ENCODE measurements around the gene SASH1. TPM values are rescaled to one million over a fixed set of nuclear protein-coding genes. Genes with fewer than 3 reads are reported as not detected.

The SASH1 gene
- total RNA-seq, 1 donor from 2014 or later, result 28.7 TPM

GRCh38 chr6:148465011-148465335 is 122.3 kb downstream of the SASH1 start:
- peak overlapping the region; percentile 64 for H3K27ac Mint-ChIP-seq
- no peaks in the 10 kb centered on the region for H3K9me3 Mint-ChIP-seq
- no peaks in the 10 kb centered on the region for H3K36me3 Mint-ChIP-seq
- H3K4me1 Mint-ChIP-seq, result peaks cover 35% of the 10 kb centered on the region
- no peaks in the 10 kb centered on the region for H3K27me3 Mint-ChIP-seq (ENCODE audit: low read depth)
- peak; percentile 17 for TF ChIP-seq CTCF (IDR thresholded peaks at IDR 0.05; ENCODE audit: unreplicated experiment)
- no peak overlapping the region for H3K4me3 Mint-ChIP-seq
- no peak for DNase-seq (ENCODE audit: low spot score in 2 of 2, unreplicated experiment in 2 of 2)

DNA sequence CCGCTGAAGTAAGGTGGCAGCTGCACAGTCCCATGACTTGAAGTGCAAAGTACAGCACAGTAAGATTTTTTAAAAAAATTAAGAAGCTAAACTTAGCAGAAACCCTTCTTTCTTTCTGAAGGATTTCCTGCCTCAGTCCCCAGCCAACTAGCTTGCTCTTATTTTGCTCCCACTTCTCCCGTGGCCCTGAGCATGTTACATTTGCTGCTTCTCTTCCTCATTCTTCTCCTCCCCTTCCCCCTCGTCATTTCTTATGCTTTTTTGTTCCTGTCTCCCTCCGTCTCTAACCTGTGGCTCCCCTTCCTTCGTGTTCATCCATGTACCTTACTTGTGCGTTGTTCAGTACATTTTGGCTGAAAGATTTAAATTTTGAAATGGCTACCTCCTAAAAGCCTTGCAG is 123.0 kb downstream of the SASH1 start:
- Mint-ChIP-seq H3K27me3 (ENCODE audit: low read depth) (no peaks in the 10 kb centered on the region), H3K4me3 (no peak overlapping the region), H3K36me3 (no peaks in the 10 kb centered on the region), H3K4me1 (peaks cover 35% of the 10 kb centered on the region), H3K27ac (peak overlapping the region; percentile 43), H3K9me3 (no peaks in the 10 kb centered on the region)
- no peak for DNase-seq (ENCODE audit: low spot score in 2 of 2, unreplicated experiment in 2 of 2)
- TF ChIP-seq CTCF (IDR thresholded peaks at IDR 0.05; ENCODE audit: unreplicated experiment), result no peak

DNA sequence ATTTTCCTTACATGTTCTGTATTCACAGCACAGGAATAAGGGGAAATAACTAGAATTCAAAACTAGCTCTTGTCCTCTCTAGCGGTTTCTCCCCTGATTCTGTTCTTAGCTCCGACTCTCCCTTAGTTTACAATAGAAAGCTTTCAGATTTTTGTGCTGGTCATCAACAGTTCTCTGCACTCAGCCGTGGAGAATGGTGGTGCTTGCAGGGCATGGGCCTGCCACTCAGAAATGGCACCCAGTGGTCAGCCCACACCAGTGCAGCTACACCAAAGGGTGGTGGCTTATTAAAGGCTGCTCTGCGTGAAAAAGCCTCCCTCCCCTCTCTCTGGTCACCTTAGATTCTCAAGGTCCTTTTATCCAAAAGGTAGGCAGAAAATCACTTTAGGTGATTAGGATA is 123.5 kb downstream of the SASH1 start:
- no peaks in the 10 kb centered on the region for H3K36me3 Mint-ChIP-seq
- H3K27ac Mint-ChIP-seq, result peak overlapping the region; percentile 43
- H3K27me3 Mint-ChIP-seq (ENCODE audit: low read depth), result no peaks in the 10 kb centered on the region
- H3K4me3 Mint-ChIP-seq, result no peak overlapping the region
- H3K4me1 Mint-ChIP-seq, result peaks cover 35% of the 10 kb centered on the region
- DNase-seq (ENCODE audit: low spot score in 2 of 2, unreplicated experiment in 2 of 2), result no peak
- TF ChIP-seq CTCF (IDR thresholded peaks at IDR 0.05; ENCODE audit: unreplicated experiment), result no peak
- no peaks in the 10 kb centered on the region for H3K9me3 Mint-ChIP-seq

- peaks cover 3% of the 10 kb centered on the region for H3K36me3 Mint-ChIP-seq
- no peak overlapping the region for H3K27ac Mint-ChIP-seq
- H3K4me3 Mint-ChIP-seq, result no peak overlapping the region
- H3K27me3 Mint-ChIP-seq (ENCODE audit: low read depth), result no peaks in the 10 kb centered on the region
- no peak for DNase-seq (ENCODE audit: low spot score in 2 of 2, unreplicated experiment in 2 of 2)
- no peaks in the 10 kb centered on the region for H3K9me3 Mint-ChIP-seq
- peaks cover 35% of the 10 kb centered on the region for H3K4me1 Mint-ChIP-seq
- no peak for TF ChIP-seq CTCF (IDR thresholded peaks at IDR 0.05; ENCODE audit: unreplicated experiment)
These were observed 125.3 kb downstream of the SASH1 start for GRCh38 chr6:148467926-148468325.

DNA sequence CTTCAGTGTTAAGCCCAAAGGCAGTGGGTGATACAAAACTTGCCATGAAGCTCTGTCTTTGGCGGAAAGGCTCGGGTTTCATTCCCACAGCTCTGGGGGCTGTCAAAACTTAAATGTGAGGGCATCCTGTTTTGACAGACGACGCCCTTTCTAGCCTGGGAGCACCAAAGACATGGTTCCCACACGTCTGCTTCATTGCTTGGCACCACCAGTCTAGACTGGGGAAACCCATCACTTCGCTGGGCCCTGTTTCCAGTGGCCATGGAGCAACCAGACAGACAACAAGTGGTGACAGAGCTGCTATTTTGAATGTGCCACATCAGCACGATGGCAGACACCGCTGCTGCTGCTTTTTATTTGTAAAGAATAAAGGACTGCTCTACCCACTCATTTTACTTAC is 127.5 kb downstream of the SASH1 start:
- H3K4me3 Mint-ChIP-seq, result no peak overlapping the region
- peaks cover 15% of the 10 kb centered on the region for H3K36me3 Mint-ChIP-seq
- H3K9me3 Mint-ChIP-seq, result no peaks in the 10 kb centered on the region
- peaks cover 21% of the 10 kb centered on the region for H3K4me1 Mint-ChIP-seq
- DNase-seq (ENCODE audit: low spot score in 2 of 2, unreplicated experiment in 2 of 2), result no peak
- no peaks in the 10 kb centered on the region for H3K27me3 Mint-ChIP-seq (ENCODE audit: low read depth)
- no peak overlapping the region for H3K27ac Mint-ChIP-seq
- TF ChIP-seq CTCF (IDR thresholded peaks at IDR 0.05; ENCODE audit: unreplicated experiment), result no peak
